ENCODE results near the gene TMEM198. TPM values are rescaled to one million over a fixed set of nuclear protein-coding genes. Genes with fewer than 3 reads are reported as not detected.

The TMEM198 gene
- total and polyA plus RNA-seq, 9 of the 15 experiments (the other 6 are each of a cell fraction or from before 2014, with no cell fraction given): 0.03 to 3.8 (median 1.0) TPM

GRCh38 chr2:219581346-219581745, 37.5 kb downstream of the TMEM198 start:
- Histone ChIP-seq H3K27me3 (ENCODE audit: control insufficient read depth in 2 of 2, insufficient read depth in 2 of 2, low read length in 2 of 2) (no peaks in the 10 kb centered on the region), H3K4me2 (ENCODE audit: insufficient read depth, low read length) (no peak overlapping the region), H3K9ac (ENCODE audit: insufficient read depth in 1 of 2, low read depth in 2 of 2, low read length in 2 of 2) (no peak overlapping the region), H3K4me3 (no peak overlapping the region), H3K4me1 (replicated peaks in 1 of 2; ENCODE audit: control insufficient read depth in 2 of 2, insufficient read depth in 2 of 2, low read length in 2 of 2) (peaks cover 10 to 16% of the 10 kb centered on the region in 2 experiments; a peak in 4 of 5 replicates), H3K27ac (ENCODE audit: extremely low read depth, low read depth, low read length) (no peak overlapping the region), H3K9me1 (ENCODE audit: control insufficient read depth, insufficient read depth, low read length) (no peaks in the 10 kb centered on the region), H4K20me1 (replicated peaks; ENCODE audit: control insufficient read depth, insufficient read depth, low read length) (no peaks in the 10 kb centered on the region), H2AFZ (ENCODE audit: low read depth, low read length) (no peak overlapping the region), H3K9me3 (replicated peaks; ENCODE audit: control insufficient read depth, insufficient read depth, low read depth, low read length) (no peaks in the 10 kb centered on the region), H3K79me2 (ENCODE audit: control insufficient read depth, insufficient read depth, low read length) (no peaks in the 10 kb centered on the region), H3K36me3 (ENCODE audit: control insufficient read depth, insufficient read depth, low read length) (no peaks in the 10 kb centered on the region)
- BruUV-seq (replicated peaks): no TSS peak
- ChIA-PET POLR2A (interaction anchor here (0.7 kb wide), 1 partner anchor 16 kb away, joined by 3 read pairs; no protein-coding TSS in a partner anchor), CTCF (ENCODE audit: low intra/inter-chr PET ratio) (no interaction called here)
- intact Hi-C loops (cut with micrococcal nuclease) (no loop called here), in situ Hi-C loops (cut with MboI) (no loop called here)
- peak; percentile 69 for TF ChIP-seq NFIC (IDR thresholded peaks at IDR 0.05)
- TF ChIP-seq CBX5 (IDR thresholded peaks at IDR 0.05; ENCODE audit: borderline replicate concordance, low read depth): no peak
- DNase-seq (ENCODE audit: extremely low read depth in 1 of 4, low spot score in 3 of 4) (no peak), ATAC-seq (no peak), FAIRE-seq (no peak)
- WGBS (ENCODE audit: insufficient coverage, low coverage, missing lambda C conversion rate): 25% methylated on average over 2 of the region's 2 CpGs

GRCh38 chr2:219591091-219591490, 47.3 kb downstream of the TMEM198 start:
- Histone ChIP-seq H3K9me1 (ENCODE audit: control insufficient read depth, insufficient read depth, low read length) (no peaks in the 10 kb centered on the region), H2AFZ (ENCODE audit: low read depth, low read length) (no peak overlapping the region), H3K4me1 (replicated peaks in 1 of 2; ENCODE audit: control insufficient read depth in 2 of 2, insufficient read depth in 2 of 2, low read length in 2 of 2) (peaks cover 4 to 14% of the 10 kb centered on the region in 2 experiments), H3K9ac (ENCODE audit: insufficient read depth in 1 of 2, low read depth in 2 of 2, low read length in 2 of 2) (no peak overlapping the region), H3K27me3 (ENCODE audit: control insufficient read depth in 2 of 2, insufficient read depth in 2 of 2, low read length in 2 of 2) (no peaks in the 10 kb centered on the region), H4K20me1 (replicated peaks; ENCODE audit: control insufficient read depth, insufficient read depth, low read length) (no peaks in the 10 kb centered on the region), H3K4me3 (no peak overlapping the region), H3K27ac (ENCODE audit: extremely low read depth, low read depth, low read length) (no peak overlapping the region), H3K4me2 (ENCODE audit: insufficient read depth, low read length) (no peak overlapping the region), H3K9me3 (replicated peaks; ENCODE audit: control insufficient read depth, insufficient read depth, low read depth, low read length) (no peaks in the 10 kb centered on the region), H3K79me2 (ENCODE audit: control insufficient read depth, insufficient read depth, low read length) (no peaks in the 10 kb centered on the region), H3K36me3 (ENCODE audit: control insufficient read depth, insufficient read depth, low read length) (no peaks in the 10 kb centered on the region)
- CTCF ChIA-PET (ENCODE audit: low intra/inter-chr PET ratio): no interaction called here
- POLR2A ChIA-PET: no interaction called here
- intact Hi-C loops (cut with micrococcal nuclease): no loop called here
- no peak for FAIRE-seq
- no peak for TF ChIP-seq STAT6 (CRISPR knock-in tag; IDR thresholded peaks at IDR 0.05)
- peak; percentile 55; the same call in 1 of the 2 replicates for TF ChIP-seq ZNF12 (CRISPR knock-in tag; IDR thresholded peaks at IDR 0.05)
- ATAC-seq: no peak
- 80% methylated on average over 1 of the region's 4 CpGs for WGBS (ENCODE audit: insufficient coverage, low coverage, missing lambda C conversion rate)
- no TSS peak for BruUV-seq (replicated peaks)
- in situ Hi-C loops (cut with MboI): no loop called here
- DNase-seq (ENCODE audit: extremely low read depth in 1 of 4, low spot score in 3 of 4): no peak

Data from K562 (cell line).